ENCODE measurements around the gene FAM3D.

The FAM3D gene

DNA sequence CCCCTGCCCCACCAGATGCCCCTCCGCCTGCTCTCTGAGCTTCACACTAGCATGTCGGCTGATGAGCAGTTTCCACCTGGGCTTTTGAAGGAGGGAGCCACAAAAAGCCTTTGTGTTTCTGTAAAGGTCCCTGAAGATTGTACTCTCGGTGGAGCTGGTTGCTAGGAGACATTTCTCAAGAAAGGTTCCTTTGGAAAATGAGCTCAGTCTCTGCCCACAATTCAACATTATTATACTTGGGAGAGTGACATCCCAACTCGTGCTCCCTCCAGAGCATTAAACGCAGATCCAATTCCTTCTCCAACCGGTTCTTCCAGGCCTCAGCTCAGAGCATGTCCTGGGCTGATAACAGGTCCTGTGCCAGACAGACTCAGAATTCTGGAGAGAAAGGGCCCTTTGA is 62.5 kb downstream of the FAM3D start:
- Histone ChIP-seq H3K9ac (ENCODE audit: low read depth, low read length, poor library complexity, severe bottlenecking) (no peak overlapping the region), H3K9me2 (replicated peaks; ENCODE audit: low read depth, low read length) (no peaks in the 10 kb centered on the region), H3K4me1 (ENCODE audit: insufficient read depth, low read length, poor library complexity, severe bottlenecking) (no peaks in the 10 kb centered on the region), H3F3A (ENCODE audit: low read depth) (no peaks in the 10 kb centered on the region), H4K20me1 (ENCODE audit: insufficient read depth, low read length, poor library complexity, severe bottlenecking) (no peaks in the 10 kb centered on the region), H2AFZ (ENCODE audit: low read length) (no peak overlapping the region), H3K4me2 (ENCODE audit: low read depth, low read length, poor library complexity, severe bottlenecking) (no peak overlapping the region), H3K27me3 (ENCODE audit: insufficient read depth, low read length, poor library complexity, severe bottlenecking) (no peaks in the 10 kb centered on the region), H3K9me3 (ENCODE audit: insufficient read depth, low read depth, low read length) (no peaks in the 10 kb centered on the region), H3K4me3 (ENCODE audit: low read length, poor library complexity, severe bottlenecking) (no peak overlapping the region), H3K36me3 (ENCODE audit: insufficient read depth, low read length) (no peaks in the 10 kb centered on the region), H3K79me2 (ENCODE audit: insufficient read depth, low read length) (no peaks in the 10 kb centered on the region)
- no peak for TF ChIP-seq EZH2phosphoT487 (IDR thresholded peaks at IDR 0.05; ENCODE audit: borderline replicate concordance)
- TF ChIP-seq, protein P1, sequence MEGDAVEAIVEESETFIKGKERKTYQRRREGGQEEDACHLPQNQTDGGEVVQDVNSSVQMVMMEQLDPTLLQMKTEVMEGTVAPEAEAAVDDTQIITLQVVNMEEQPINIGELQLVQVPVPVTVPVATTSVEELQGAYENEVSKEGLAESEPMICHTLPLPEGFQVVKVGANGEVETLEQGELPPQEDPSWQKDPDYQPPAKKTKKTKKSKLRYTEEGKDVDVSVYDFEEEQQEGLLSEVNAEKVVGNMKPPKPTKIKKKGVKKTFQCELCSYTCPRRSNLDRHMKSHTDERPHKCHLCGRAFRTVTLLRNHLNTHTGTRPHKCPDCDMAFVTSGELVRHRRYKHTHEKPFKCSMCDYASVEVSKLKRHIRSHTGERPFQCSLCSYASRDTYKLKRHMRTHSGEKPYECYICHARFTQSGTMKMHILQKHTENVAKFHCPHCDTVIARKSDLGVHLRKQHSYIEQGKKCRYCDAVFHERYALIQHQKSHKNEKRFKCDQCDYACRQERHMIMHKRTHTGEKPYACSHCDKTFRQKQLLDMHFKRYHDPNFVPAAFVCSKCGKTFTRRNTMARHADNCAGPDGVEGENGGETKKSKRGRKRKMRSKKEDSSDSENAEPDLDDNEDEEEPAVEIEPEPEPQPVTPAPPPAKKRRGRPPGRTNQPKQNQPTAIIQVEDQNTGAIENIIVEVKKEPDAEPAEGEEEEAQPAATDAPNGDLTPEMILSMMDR (conservative IDR thresholded peaks at IDR 0.05; ENCODE audit: low read length), result no peak

DNA sequence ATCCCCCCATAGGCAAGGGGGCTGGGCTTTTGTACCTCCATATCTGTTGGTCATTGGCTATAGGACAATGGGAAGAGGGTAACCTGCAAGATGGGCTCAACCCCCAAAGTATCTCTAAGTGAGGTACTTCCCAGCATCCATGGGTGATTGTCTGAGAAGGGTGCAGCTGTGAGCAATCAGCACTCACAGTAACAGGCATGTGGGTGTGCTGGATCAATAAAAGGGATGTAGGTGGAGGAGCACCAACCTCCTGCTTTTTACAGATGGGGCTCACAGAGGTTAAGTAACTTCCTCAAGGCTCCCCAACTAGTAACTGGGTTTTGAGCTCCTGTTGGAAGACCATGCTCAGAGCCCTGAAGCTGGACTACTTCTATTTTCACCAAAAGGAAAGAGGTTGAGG is 63.0 kb downstream of the FAM3D start:
- Histone ChIP-seq H3K9me3 (ENCODE audit: insufficient read depth, low read depth, low read length) (no peaks in the 10 kb centered on the region), H3K4me1 (ENCODE audit: insufficient read depth, low read length, poor library complexity, severe bottlenecking) (no peaks in the 10 kb centered on the region), H3K4me3 (ENCODE audit: low read length, poor library complexity, severe bottlenecking) (no peak overlapping the region), H3K79me2 (ENCODE audit: insufficient read depth, low read length) (no peaks in the 10 kb centered on the region), H3F3A (ENCODE audit: low read depth) (no peaks in the 10 kb centered on the region), H2AFZ (ENCODE audit: low read length) (no peak overlapping the region), H3K9ac (ENCODE audit: low read depth, low read length, poor library complexity, severe bottlenecking) (no peak overlapping the region), H3K9me2 (replicated peaks; ENCODE audit: low read depth, low read length) (no peaks in the 10 kb centered on the region), H3K4me2 (ENCODE audit: low read depth, low read length, poor library complexity, severe bottlenecking) (no peak overlapping the region), H3K36me3 (ENCODE audit: insufficient read depth, low read length) (no peaks in the 10 kb centered on the region), H4K20me1 (ENCODE audit: insufficient read depth, low read length, poor library complexity, severe bottlenecking) (no peaks in the 10 kb centered on the region), H3K27me3 (ENCODE audit: insufficient read depth, low read length, poor library complexity, severe bottlenecking) (no peaks in the 10 kb centered on the region)
- no peak for TF ChIP-seq EZH2phosphoT487 (IDR thresholded peaks at IDR 0.05; ENCODE audit: borderline replicate concordance)
- TF ChIP-seq, protein P1 (conservative IDR thresholded peaks at IDR 0.05; ENCODE audit: low read length), result no peak

DNA sequence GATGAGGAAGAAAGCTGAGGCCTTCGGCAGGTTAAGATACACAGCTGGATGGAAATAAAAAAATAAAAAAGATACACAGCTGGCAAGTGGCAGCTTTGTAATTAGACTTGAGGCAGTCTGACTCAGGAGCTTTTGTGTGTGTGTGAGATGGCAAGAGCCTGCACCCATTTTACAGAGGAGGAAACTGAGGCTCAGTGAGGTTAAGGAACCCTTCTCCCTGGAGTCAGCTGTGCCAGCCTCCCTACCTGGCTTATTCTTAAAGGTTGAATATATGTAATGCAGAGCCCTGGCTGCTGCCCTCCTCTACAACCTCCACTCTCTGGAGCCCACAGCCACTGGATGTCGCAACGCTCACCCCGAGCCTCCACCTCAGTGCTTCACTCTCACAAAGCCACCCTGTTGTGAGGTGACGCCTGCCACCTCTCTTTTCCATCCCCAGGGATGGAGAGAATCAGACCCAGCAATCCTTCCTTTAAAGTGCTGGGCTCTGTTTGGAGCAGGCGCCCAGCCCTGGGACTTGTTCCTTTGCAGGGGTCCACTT is 68.7 kb downstream of the FAM3D start:
- H3K9ac ChIP-seq (ENCODE audit: low read depth, low read length, poor library complexity, severe bottlenecking), result no peak overlapping the region
- H3K9me2 ChIP-seq (replicated peaks; ENCODE audit: low read depth, low read length), result no peaks in the 10 kb centered on the region
- no peaks in the 10 kb centered on the region for H3K36me3 ChIP-seq (ENCODE audit: insufficient read depth, low read length)
- no peaks in the 10 kb centered on the region for H3K79me2 ChIP-seq (ENCODE audit: insufficient read depth, low read length)
- H4K20me1 ChIP-seq (ENCODE audit: insufficient read depth, low read length, poor library complexity, severe bottlenecking), result no peaks in the 10 kb centered on the region
- H3K4me1 ChIP-seq (ENCODE audit: insufficient read depth, low read length, poor library complexity, severe bottlenecking), result no peaks in the 10 kb centered on the region
- no peak overlapping the region for H2AFZ ChIP-seq (ENCODE audit: low read length)
- no peaks in the 10 kb centered on the region for H3K9me3 ChIP-seq (ENCODE audit: insufficient read depth, low read depth, low read length)
- no peak overlapping the region for H3K4me3 ChIP-seq (ENCODE audit: low read length, poor library complexity, severe bottlenecking)
- no peaks in the 10 kb centered on the region for H3F3A ChIP-seq (ENCODE audit: low read depth)
- no peak for TF ChIP-seq EZH2phosphoT487 (IDR thresholded peaks at IDR 0.05; ENCODE audit: borderline replicate concordance)
- TF ChIP-seq, protein P1 (conservative IDR thresholded peaks at IDR 0.05; ENCODE audit: low read length), result no peak
- no peaks in the 10 kb centered on the region for H3K27me3 ChIP-seq (ENCODE audit: insufficient read depth, low read length, poor library complexity, severe bottlenecking)
- no peak overlapping the region for H3K4me2 ChIP-seq (ENCODE audit: low read depth, low read length, poor library complexity, severe bottlenecking)

Measured in Loucy (cell line).